ENCODE data around the gene PTBP3. TPM values are rescaled to one million over a fixed set of nuclear protein-coding genes. Genes with fewer than 3 reads are reported as not detected.

The PTBP3 gene
- total RNA-seq = 68.6 and 88.5 TPM in 2 replicates

GRCh38 chr9:112332977-112333638, at the start of gene PTBP3:
Gene PTBP3 (minus strand): TSS chr9:112333619. CDS start chr9:112297865, 35,754 bp downstream.

GRCh38 chr9:112380102-112380824, 46.8 kb upstream of the PTBP3 start, which contains the start of gene HSDL2:
Gene HSDL2 (plus strand): TSS chr9:112380108. CDS start chr9:112380164, 56 bp downstream.

DNA sequence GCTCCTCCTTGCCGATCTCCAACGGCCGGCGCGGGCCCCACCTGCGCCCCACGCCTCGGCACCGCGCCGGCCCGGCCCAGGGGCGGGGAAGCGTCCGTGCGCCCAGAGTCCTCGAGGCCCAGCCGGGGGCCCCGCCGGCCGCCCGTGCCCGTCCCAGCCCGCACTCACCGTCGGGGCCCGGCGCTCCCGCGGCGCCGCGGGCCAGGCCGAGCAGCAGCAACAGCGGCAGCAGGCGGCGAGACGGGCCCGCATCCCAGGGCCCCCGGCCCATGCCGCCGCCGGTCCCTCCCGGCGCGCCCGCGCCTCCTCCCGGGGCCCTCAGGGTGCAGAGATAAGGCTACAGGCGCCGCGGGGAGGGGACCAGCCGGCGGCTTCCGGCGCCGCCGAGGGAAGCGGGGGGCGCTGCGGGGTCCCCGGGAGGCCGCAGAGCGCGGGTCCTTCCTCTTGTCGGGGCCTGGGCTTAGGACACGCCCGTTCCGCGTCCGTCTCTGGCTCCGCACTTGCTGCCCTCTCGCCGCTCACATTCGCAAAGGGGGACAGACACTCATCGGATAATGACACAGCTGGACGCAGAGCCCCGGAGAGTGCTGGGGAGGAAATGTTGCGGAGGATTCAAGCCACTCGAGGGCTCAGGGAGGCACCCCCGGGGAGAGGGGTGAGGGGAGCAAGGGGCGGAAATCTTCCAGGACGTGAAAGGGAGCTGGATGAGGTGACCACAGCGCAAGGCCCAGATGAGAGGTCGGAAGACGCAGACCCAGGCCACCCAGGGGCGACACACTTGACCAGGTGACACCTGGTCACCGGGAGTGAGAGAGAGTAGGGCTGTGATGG, 158.2 kb downstream of the PTBP3 start, which contains the start of gene SUSD1:
SUSD1 (minus strand) TSS at position 333 of the 831 bp plus-strand sequence; CDS start at position 271, 62 bp downstream.

Other genes starting within 250 kb of the PTBP3 start
- 7.2 and 12.5 TPM in 2 replicates for gene SUSD1, start 158.3 kb downstream of the PTBP3 start, total RNA-seq
- 34.9 and 38.0 TPM in 2 replicates for gene HSDL2, start 46.5 kb upstream of the PTBP3 start, total RNA-seq
- 2.7 and 3.7 TPM in 2 replicates for gene KIAA1958, start 153.2 kb upstream of the PTBP3 start, total RNA-seq

Measured in nasal cavity respiratory epithelium epithelial cell of viscerocranial mucosa (primary cell).